Stimulated activated CD4-positive, alpha-beta T cell treated with anti-CD3 and anti-CD28 coated beads, Interleukin-1b, Interleukin-23, amount 100 ng/mL, for 24 hours (primary cell): ENCODE results near the gene DOC2B.
"Not testable (repeated sequence)": the region's sequence is repeated elsewhere in the genome, so short reads cannot be mapped to it uniquely, and the experiment has no call there.

Experiments used
- DNase-seq, 4 experiments: peaks; one replicate each; pipeline ENCODE4 v3.0.0-alpha.2; 2020; ENCODE audit warnings: low read depth in 4 of 4, low spot score in 1 of 4

Gene DOC2B

GRCh38 chr17:146983-147761, 34.3 kb downstream of the DOC2B start:
- DNase-seq, result no peak

GRCh38 chr17:146546-146945, 34.9 kb downstream of the DOC2B start:
- no peak for DNase-seq

GRCh38 chr17:145671-146541, 35.5 kb downstream of the DOC2B start:
- DNase-seq, result no peak

GRCh38 chr17:144936-145670, 36.3 kb downstream of the DOC2B start:
- DNase-seq, result no peak

GRCh38 chr17:143785-144281, 37.6 kb downstream of the DOC2B start:
- peak; percentile 71 to 89 (median 79) for DNase-seq

GRCh38 chr17:142876-143784, 38.3 kb downstream of the DOC2B start:
- DNase-seq, result no peak

GRCh38 chr17:142102-142661, 39.3 kb downstream of the DOC2B start:
- DNase-seq, result peak in 1 of 4 experiments; percentile 27

GRCh38 chr17:139401-140205, 41.8 kb downstream of the DOC2B start:
- not testable (repeated sequence) for DNase-seq

- not testable (repeated sequence) for DNase-seq
Observed at GRCh38 chr17:137166-137807, 44.2 kb downstream of the DOC2B start, which contains the start of gene SCGB1C2. SCGB1C2 (plus strand) TSS chr17:137569; CDS start chr17:137591, 22 bp downstream.

- peak; percentile 26 to 69 (median 54) for DNase-seq
Observed at GRCh38 chr17:136531-136930, 44.9 kb downstream of the DOC2B start.

- DNase-seq, result not testable (repeated sequence)
Observed at GRCh38 chr17:135895-136294, 45.6 kb downstream of the DOC2B start.

- not testable (repeated sequence) for DNase-seq
Observed at GRCh38 chr17:135022-135421, 46.4 kb downstream of the DOC2B start.

- not testable (repeated sequence) for DNase-seq
Observed at GRCh38 chr17:134332-134785, 47.1 kb downstream of the DOC2B start.

- DNase-seq, result not testable (repeated sequence)
Observed at GRCh38 chr17:133932-134331, 47.5 kb downstream of the DOC2B start.

- DNase-seq, result peak in 1 of 4 experiments; percentile 26
Observed at GRCh38 chr17:118339-118917, 63.0 kb downstream of the DOC2B start.

GRCh38 chr17:113111-113510, 68.3 kb downstream of the DOC2B start:
- DNase-seq, result not testable (repeated sequence)
